Adrenal gland (tissue), 12 donors: Measurements from ENCODE around the gene TRAPPC10. TPM values are rescaled to one million over a fixed set of nuclear protein-coding genes. Genes with fewer than 3 reads are reported as not detected.

Experiments used
- DNase-seq, 7 donors: peaks; one replicate each; pipeline ENCODE4 v3.0.0-alpha.2; 2019 to 2020
- H3K27ac ChIP-seq, 5 donors: fragments of 200-600 bp; sonication (generic) in 4 of 5; 1 replicate in 3 of 5; 2 replicates in 2 of 5; pipeline versions ENCODE4 v1.5.1 to v1.8.0; 2016 to 2020; ENCODE audit warnings: mild to moderate bottlenecking in 1 of 5
- H3K27me3 ChIP-seq: fragments of 200-600 bp; 2 replicates; pipeline ENCODE4 v1.8.0; 2021
- H3K36me3 ChIP-seq, 2 donors: fragments of 200-600 bp; replicated peaks in 1 of 2; 1 replicate in 1 of 2; 2 replicates in 1 of 2; pipeline versions ENCODE4 v1.5.1 to v1.8.0; 2018 to 2022
- H3K4me1 ChIP-seq, 2 donors: fragments of 200-600 bp; replicated peaks in 1 of 2; 1 replicate in 1 of 2; 2 replicates in 1 of 2; pipeline versions ENCODE4 v1.5.1 to v1.8.0; 2018 to 2021
- H3K4me3 ChIP-seq, 4 donors: fragments of 200-600 bp; sonication (generic) in 3 of 4; one replicate each; pipeline ENCODE4 v1.5.1; 2016 to 2018
- H3K9me3 ChIP-seq, 3 donors: fragments of 200-600 bp; sonication (generic) in 1 of 3; replicated peaks in 1 of 3; 1 replicate in 2 of 3; 2 replicates in 1 of 3; pipeline versions ENCODE4 v1.5.1 to v1.8.0; 2016 to 2021
- CTCF ChIP-seq, 6 experiments: fragments of 450-650 bp in 4 of 6; fragments of 200-600 bp in 2 of 6; sonication (generic) in 1 of 6; IDR thresholded peaks; 1 replicate in 5 of 6; 2 replicates in 1 of 6; pipeline versions ENCODE4 v1.5.1 to v1.8.0; 2016 to 2021; ENCODE audit warnings: antibody characterized with exemption in 6 of 6, mild to moderate bottlenecking in 2 of 6, moderate library complexity in 1 of 6
- POLR2A ChIP-seq, 2 donors: fragments of 450-650 bp; IDR thresholded peaks; one replicate each; pipeline ENCODE4 v1.6.1; 2017; ENCODE audit warnings: antibody characterized with exemption in 2 of 2, mild to moderate bottlenecking in 2 of 2, moderate library complexity in 1 of 2
- WGBS, 4 donors: extraction: QIAGEN DNeasy Blood & Tissue Kit in 2 of 4; methylation state at CpG; one replicate each; pipeline versions ENCODE4 v1.1.5 to v1.1.7; 2013 to 2017; 5-methylcytosine and 5-hydroxymethylcytosine counted together
- intact Hi-C, 2 donors: fragments of 100-400 bp; cut with DNase I; formaldehyde crosslinking; loops; one replicate each; pipeline versions ENCODE4 v1.14.1 to v1.15.0; 2022 to 2023
- polyA plus RNA-seq, 3 donors: library from polyadenylated mRNA; stranded (reverse); fragments of 200-250 nt in 2 of 3; fragments of 350-450 nt in 1 of 3; fragmentation: Illumina TruSeq in 1 of 3; extraction: RNeasy Lipid Tissue Mini Kit (QIAGEN cat#74804) in 1 of 3; gene quantifications; one replicate each; pipeline ENCODE4 v1.2.3, GENCODE V29; 2013 to 2014
- total RNA-seq, 9 donors: library from RNA; depleted of rRNA in 4 of 9; stranded (reverse); fragments of >200 nt in 4 of 9; fragments of 120-200 nt in 1 of 9; fragmentation: NEBNext Ultra II Directional in 1 of 9; extraction: Animal tissue kit (Norgen Biotek cat#: 25700) in 1 of 9; gene quantifications; one replicate each; pipeline versions ENCODE4 v1.1.0 to v1.2.4, GENCODE V29; 2013 to 2023
- donor health status: healthy with polysubstance abuse.
- donor health status: Bipolar disorder and iron deficiency.
- donor health status: DM: yes; HTN: yes; CAD: no.
- donor health status: DM: no; HTN: no; CAD: no.
- donor health status: DM: no; HTN: no; CAD: no.
- donor health status: DM: yes; HTN: yes; CAD: no.

TRAPPC10 gene
- total and polyA plus RNA-seq, 12 donors, result 5.2 to 34.3 (median 24.7) TPM

DNA sequence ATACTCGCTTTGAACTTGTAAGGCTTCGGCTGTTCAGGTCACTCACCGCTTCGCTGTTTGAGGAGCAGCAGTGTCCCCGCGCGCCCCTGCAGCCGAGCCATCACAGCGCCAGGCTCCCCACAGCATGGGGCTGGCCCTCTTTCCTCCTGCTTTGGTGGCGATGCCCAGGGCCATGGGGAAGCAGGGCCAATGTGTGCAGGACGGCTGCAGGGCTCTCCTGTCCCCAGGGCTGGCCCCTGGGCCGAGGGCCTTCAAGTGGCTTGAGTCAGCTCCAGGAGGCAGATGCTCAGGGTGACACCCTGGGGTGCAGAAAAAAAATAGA is 38.5 kb upstream of the TRAPPC10 start:
- intact Hi-C loops, result no loop called here
- no peak overlapping the region for H3K27ac ChIP-seq
- H3K9me3 ChIP-seq, result no peaks in the 10 kb centered on the region
- WGBS, 4 donors, result 88 to 97% (median 94%) methylated on average over 12 of the region's 12 CpGs
- H3K4me3 ChIP-seq, result no peak overlapping the region
- H3K36me3 ChIP-seq, result peaks cover 0 to 39% of the 10 kb centered on the region in 2 donors
- no peaks in the 10 kb centered on the region for H3K27me3 ChIP-seq
- no peak for DNase-seq
- no peaks in the 10 kb centered on the region for H3K4me1 ChIP-seq
- TF ChIP-seq POLR2A (IDR thresholded peaks at IDR 0.05), result no peak
- no peak for TF ChIP-seq CTCF (IDR thresholded peaks at IDR 0.05)

GRCh38 chr21:43974791-43975468 is 37.2 kb upstream of the TRAPPC10 start:
- 74 to 78% (median 77%) methylated on average over 14 to 16 of the region's 16 CpGs for WGBS, 4 donors
- Histone ChIP-seq H3K36me3 (peaks cover 0 to 32% of the 10 kb centered on the region in 2 donors), H3K4me1 (no peaks in the 10 kb centered on the region), H3K27me3 (no peaks in the 10 kb centered on the region), H3K4me3 (no peak overlapping the region), H3K9me3 (no peaks in the 10 kb centered on the region), H3K27ac (no peak overlapping the region)
- intact Hi-C loops, result no loop called here
- DNase-seq, result no peak
- no peak for TF ChIP-seq POLR2A (IDR thresholded peaks at IDR 0.05)
- TF ChIP-seq CTCF (IDR thresholded peaks at IDR 0.05), result no peak

DNA sequence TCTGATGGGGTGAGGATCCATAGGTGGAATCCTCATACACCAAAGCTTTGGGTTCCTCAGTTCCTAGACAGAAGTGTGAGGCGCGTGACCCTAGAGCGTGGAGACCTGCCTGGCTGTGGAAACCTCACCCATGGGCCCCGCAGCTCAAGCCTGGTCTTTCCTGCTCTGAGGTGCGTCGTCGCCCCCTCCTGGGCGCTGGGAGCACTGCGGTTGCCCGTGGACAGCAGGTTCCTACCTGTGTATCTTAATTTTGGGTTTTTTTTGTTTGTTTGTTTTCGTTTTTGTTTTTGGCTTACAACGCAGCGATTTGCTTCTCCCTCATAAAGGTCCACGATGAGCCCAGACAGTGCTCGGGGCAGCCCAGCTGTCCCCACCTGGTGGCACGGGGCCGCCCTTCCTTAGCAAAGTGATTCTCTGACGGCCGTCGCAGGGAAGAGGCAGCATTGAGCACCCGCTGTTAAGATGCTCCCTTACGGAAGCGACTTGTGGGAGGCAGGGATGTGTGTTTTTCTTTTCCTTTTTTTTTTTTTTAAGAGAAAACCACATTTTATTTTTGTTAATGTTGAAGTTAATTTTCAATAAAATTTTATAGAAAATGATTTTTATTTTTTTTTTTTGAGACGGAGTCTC is 36.5 kb upstream of the TRAPPC10 start:
- TF ChIP-seq POLR2A (IDR thresholded peaks at IDR 0.05) (no peak), CTCF (IDR thresholded peaks at IDR 0.05) (peak; percentile 88 to 98 (median 94))
- 19 to 31% (median 25%) methylated on average over 20 to 24 of the region's 24 CpGs for WGBS, 4 donors
- Histone ChIP-seq H3K27ac (no peak overlapping the region), H3K27me3 (no peaks in the 10 kb centered on the region), H3K4me1 (no peaks in the 10 kb centered on the region), H3K4me3 (no peak overlapping the region), H3K36me3 (peaks cover 0 to 27% of the 10 kb centered on the region in 2 donors), H3K9me3 (no peaks in the 10 kb centered on the region)
- peak; percentile 74 to 92 (median 84) for DNase-seq
- intact Hi-C loops, result loop anchor here in 1 of 2 donors (2.0 kb wide), 1 partner anchor 165 kb away; no protein-coding TSS in a partner anchor

DNA sequence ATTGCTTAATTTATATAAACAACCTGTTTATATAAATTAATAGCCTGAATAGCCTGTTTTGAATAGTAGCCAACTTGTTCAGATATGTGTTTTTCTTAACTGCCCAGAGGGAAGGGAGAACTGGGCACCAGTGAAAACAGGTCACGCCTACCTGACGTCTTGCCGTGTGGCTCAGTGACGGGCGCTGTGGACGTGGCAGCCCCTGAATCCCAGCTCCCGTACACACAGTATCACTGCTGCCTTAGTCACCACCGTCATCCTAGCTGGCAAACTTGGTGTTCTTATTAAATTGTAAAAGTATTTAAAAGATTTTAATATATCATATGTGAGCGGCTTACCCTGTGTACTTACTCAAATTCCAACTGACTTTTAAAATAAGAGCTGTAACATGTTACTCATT is 35.4 kb upstream of the TRAPPC10 start:
- H3K4me1 ChIP-seq, result no peaks in the 10 kb centered on the region
- DNase-seq, result no peak
- no peaks in the 10 kb centered on the region for H3K27me3 ChIP-seq
- TF ChIP-seq POLR2A (IDR thresholded peaks at IDR 0.05) (no peak), CTCF (IDR thresholded peaks at IDR 0.05) (no peak)
- 89 to 92% (median 90%) methylated on average over 9 of the region's 9 CpGs for WGBS, 4 donors
- H3K27ac ChIP-seq, result no peak overlapping the region
- no peak overlapping the region for H3K4me3 ChIP-seq
- intact Hi-C loops, result loop anchor here in 1 of 2 donors (2.0 kb wide), 1 partner anchor 166 kb away; no protein-coding TSS in a partner anchor
- no peaks in the 10 kb centered on the region for H3K9me3 ChIP-seq
- H3K36me3 ChIP-seq, result peaks cover 0 to 27% of the 10 kb centered on the region in 2 donors
